Left lung (tissue), 10 donors: ENCODE measurements around the gene UIMC1. TPM values are rescaled to one million over a fixed set of nuclear protein-coding genes. Genes with fewer than 3 reads are reported as not detected.

ENCODE experiments used
- ATAC-seq: fragments of 200-7000 bp; cut with Tn5 transposase; one replicate; pipeline ENCODE4 v1.9.1; 2020; ENCODE audit warnings: moderate library complexity
- DNase-seq, 4 donors: peaks; one replicate each; pipeline ENCODE4 v3.0.0-alpha.2; 2013 to 2020
- H3K27ac ChIP-seq, 2 donors: fragments of 200-600 bp; sonication (generic) in 1 of 2; one replicate each; pipeline versions ENCODE4 v1.5.0 to v1.8.0; 2020 to 2021
- H3K27me3 ChIP-seq, 2 donors: fragments of 200-600 bp; sonication (generic) in 1 of 2; one replicate each; pipeline versions ENCODE4 v1.5.0 to v1.8.0; 2020 to 2021
- H3K36me3 ChIP-seq, 2 donors: fragments of 200-600 bp; sonication (generic) in 1 of 2; one replicate each; pipeline versions ENCODE4 v1.5.0 to v1.8.0; 2020 to 2021
- H3K4me1 ChIP-seq, 2 donors: fragments of 200-600 bp; one replicate each; pipeline ENCODE4 v1.8.0; 2021
- H3K4me3 ChIP-seq, 2 donors: fragments of 200-600 bp; sonication (generic) in 1 of 2; one replicate each; pipeline versions ENCODE4 v1.5.0 to v1.8.0; 2020 to 2021; ENCODE audit warnings: mild to moderate bottlenecking in 1 of 2
- H3K9me3 ChIP-seq, 2 donors: fragments of 200-600 bp; sonication (generic) in 1 of 2; one replicate each; pipeline versions ENCODE4 v1.5.0 to v1.8.0; 2020 to 2021
- CTCF ChIP-seq, 2 donors: fragments of 200-600 bp; sonication (generic) in 1 of 2; IDR thresholded peaks; one replicate each; pipeline versions ENCODE4 v1.5.0 to v1.8.0; 2021; ENCODE audit warnings: antibody characterized with exemption in 2 of 2
- intact Hi-C, 2 donors: fragments of 100-400 bp; cut with DNase I; formaldehyde crosslinking; loops; one replicate each; pipeline versions ENCODE4 v1.11.2 to v1.14.2; 2022
- polyA plus RNA-seq, 6 donors: library from polyadenylated mRNA; unstranded; fragments of 120-200 nt; gene quantifications; one replicate each; pipeline ENCODE4 v1.2.1, GENCODE V29; 2013; ENCODE audit not compliant: insufficient read length in 6 of 6
- total RNA-seq, 2 donors: library from RNA; stranded (reverse); fragmentation: NEBNext Ultra II Directional; extraction: Animal tissue kit (Norgen Biotek cat#: 25700); gene quantifications; one replicate each; pipeline ENCODE4 v1.2.1, GENCODE V29; 2021
- donor health status: DM: no; HTN: yes; CAD: no.
- donor health status: DM: no; HTN: no; CAD: no.

UIMC1 gene
- total and polyA plus RNA-seq, 8 donors, result 22.4 to 53.7 (median 44.2) TPM

GRCh38 chr5:177024559-177024958, 18.0 kb upstream of the UIMC1 start:
- intact Hi-C loops, result no loop called here
- Histone ChIP-seq H3K4me3 (no peak overlapping the region), H3K27ac (no peak overlapping the region), H3K36me3 (peaks cover 0 to 8% of the 10 kb centered on the region in 2 donors), H3K27me3 (no peaks in the 10 kb centered on the region), H3K4me1 (peaks cover 0 to 21% of the 10 kb centered on the region in 2 donors), H3K9me3 (no peaks in the 10 kb centered on the region)
- no peak for TF ChIP-seq CTCF (IDR thresholded peaks at IDR 0.05)
- no peak for DNase-seq
- ATAC-seq, result no peak

GRCh38 chr5:177023303-177023664, 16.7 kb upstream of the UIMC1 start:
- intact Hi-C loops, result no loop called here
- DNase-seq, result no peak
- peak; percentile 29 for ATAC-seq
- no peaks in the 10 kb centered on the region for H3K9me3 ChIP-seq
- peaks cover 0 to 21% of the 10 kb centered on the region in 2 donors for H3K4me1 ChIP-seq
- TF ChIP-seq CTCF (IDR thresholded peaks at IDR 0.05), result no peak
- H3K27me3 ChIP-seq, result no peaks in the 10 kb centered on the region
- peak overlapping the region; percentile 76 to 83 for H3K27ac ChIP-seq
- H3K36me3 ChIP-seq, result peaks cover 0 to 5% of the 10 kb centered on the region in 2 donors
- peak overlapping the region; percentile 93 to 97 for H3K4me3 ChIP-seq

GRCh38 chr5:177022386-177023302, 16.1 kb upstream of the UIMC1 start, which contains the start of gene ZNF346:
Gene ZNF346 (plus strand): TSS chr5:177022696. CDS start chr5:177022739, 43 bp downstream.
- peak; percentile 41 to 48 for TF ChIP-seq CTCF (IDR thresholded peaks at IDR 0.05)
- ATAC-seq (peak; percentile 94), DNase-seq (peak; percentile 92 to 96 (median 94))
- Histone ChIP-seq H3K27me3 (no peaks in the 10 kb centered on the region), H3K4me3 (peak within 1 kb of the TSS; percentile 93 to 97), H3K27ac (peak within 1 kb of the TSS; percentile 76 to 83), H3K36me3 (peaks cover 0 to 5% of the 10 kb centered on the region in 2 donors), H3K4me1 (peaks cover 0 to 21% of the 10 kb centered on the region in 2 donors), H3K9me3 (no peaks in the 10 kb centered on the region)
- intact Hi-C loops, result no loop called here

- no peak for TF ChIP-seq CTCF (IDR thresholded peaks at IDR 0.05)
- no peaks in the 10 kb centered on the region for H3K27me3 ChIP-seq
- H3K4me1 ChIP-seq, result peaks cover 0 to 18% of the 10 kb centered on the region in 2 donors
- H3K27ac ChIP-seq, result no peak overlapping the region
- H3K9me3 ChIP-seq, result no peaks in the 10 kb centered on the region
- ATAC-seq, result no peak
- intact Hi-C loops, result no loop called here
- H3K4me3 ChIP-seq, result no peak overlapping the region
- no peak for DNase-seq
- H3K36me3 ChIP-seq, result no peaks in the 10 kb centered on the region
These were observed 13.5 kb upstream of the UIMC1 start for GRCh38 chr5:177020033-177020432.

- H3K36me3 ChIP-seq, result no peaks in the 10 kb centered on the region
- intact Hi-C loops, result no loop called here
- DNase-seq (no peak), ATAC-seq (no peak)
- H3K4me1 ChIP-seq, result peaks cover 0 to 11% of the 10 kb centered on the region in 2 donors
- no peak overlapping the region for H3K27ac ChIP-seq
- TF ChIP-seq CTCF (IDR thresholded peaks at IDR 0.05), result no peak
- H3K9me3 ChIP-seq, result no peaks in the 10 kb centered on the region
- no peaks in the 10 kb centered on the region for H3K27me3 ChIP-seq
- no peak overlapping the region for H3K4me3 ChIP-seq
These were observed 11.8 kb upstream of the UIMC1 start for GRCh38 chr5:177018341-177018740.
